ENCODE measurements around the gene CD22.

Gene CD22

DNA sequence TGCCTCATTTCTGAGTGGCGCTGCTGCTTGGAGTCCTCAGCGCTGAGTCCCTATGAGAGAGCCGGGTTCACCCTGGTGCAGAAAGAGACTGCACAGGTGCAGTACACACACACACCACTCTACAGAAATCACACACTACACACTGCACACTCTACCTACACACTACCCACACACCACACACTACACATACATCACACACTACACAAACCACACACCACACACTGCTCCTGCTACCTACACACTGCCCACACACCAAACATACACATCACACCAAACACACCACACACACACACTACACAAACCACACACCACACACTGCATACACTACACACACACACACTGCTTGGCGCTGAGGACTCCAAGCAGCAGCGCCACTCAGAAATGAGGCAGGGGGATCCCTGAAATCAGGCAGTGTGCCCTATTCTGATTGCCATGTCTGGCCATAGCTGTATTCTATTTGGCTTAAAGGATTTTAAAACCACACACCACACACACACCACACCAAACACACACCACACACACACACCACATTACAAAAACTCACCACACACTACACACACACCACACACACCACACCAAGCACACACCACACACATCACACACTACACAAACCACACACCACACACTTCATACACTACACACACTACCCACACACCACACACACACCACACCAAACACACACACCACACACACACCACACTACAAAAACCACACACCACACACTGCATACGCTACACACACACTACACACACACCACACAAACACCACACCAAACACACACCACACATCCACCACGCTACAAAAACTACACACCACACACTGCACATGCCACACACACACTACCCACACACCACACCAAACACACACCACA is 32.1 kb upstream of the CD22 start:
- no peak for DNase-seq

GRCh38 chr19:35297515-35297848 is 31.5 kb upstream of the CD22 start:
- no peak for DNase-seq

DNA sequence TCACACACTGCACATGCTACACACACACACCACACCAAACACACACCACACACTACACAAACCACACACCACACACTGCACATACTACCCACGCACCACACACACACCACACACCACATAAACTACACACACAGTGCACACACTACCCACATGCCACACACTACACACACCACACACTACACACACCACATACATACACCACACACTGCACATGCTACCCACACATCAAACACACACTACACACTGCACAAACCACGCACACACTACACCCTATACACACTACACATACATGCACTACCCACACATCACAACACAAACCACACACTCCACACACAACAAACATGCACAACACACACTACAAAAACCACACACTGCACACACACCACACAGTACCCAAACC is 31.1 kb upstream of the CD22 start:
- DNase-seq = no peak

GRCh38 chr19:35298561-35298972 is 30.4 kb upstream of the CD22 start:
- no peak for DNase-seq

GRCh38 chr19:35299523-35300338 is 29.3 kb upstream of the CD22 start:
- DNase-seq = no peak

- DNase-seq = no peak
Observed at GRCh38 chr19:35300339-35300649, 28.7 kb upstream of the CD22 start.

DNA sequence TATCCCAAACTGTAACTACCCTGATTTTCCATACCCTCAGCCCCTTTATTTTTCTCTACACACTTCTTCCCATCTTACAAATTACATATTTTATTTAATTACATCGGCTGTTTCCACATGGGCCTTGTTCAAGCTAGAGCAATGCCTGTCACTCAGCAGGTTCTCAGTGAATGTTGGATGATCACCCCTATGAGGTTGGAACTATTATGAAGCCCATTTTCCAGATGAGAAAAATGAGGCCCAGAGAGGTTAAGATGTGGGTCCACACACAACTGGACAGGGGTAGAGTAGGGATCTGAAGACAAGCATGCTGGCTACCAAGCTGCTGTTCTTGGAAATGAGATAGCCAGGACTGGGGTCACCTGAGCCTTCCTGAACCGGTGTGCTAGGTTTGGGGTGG is 27.0 kb upstream of the CD22 start:
- DNase-seq = no peak

DNA sequence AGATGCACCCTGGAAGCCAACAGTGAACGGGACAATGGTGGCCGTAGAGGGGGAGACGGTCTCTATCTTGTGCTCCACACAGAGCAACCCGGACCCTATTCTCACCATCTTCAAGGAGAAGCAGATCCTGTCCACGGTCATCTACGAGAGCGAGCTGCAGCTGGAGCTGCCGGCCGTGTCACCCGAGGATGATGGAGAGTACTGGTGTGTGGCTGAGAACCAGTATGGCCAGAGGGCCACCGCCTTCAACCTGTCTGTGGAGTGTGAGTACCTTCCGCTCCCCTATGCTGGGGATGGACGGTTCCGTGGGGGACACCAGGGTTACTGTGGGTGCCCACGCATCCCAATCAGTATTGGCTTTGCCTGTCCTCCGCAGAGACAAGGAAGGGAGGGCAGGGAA is 26.5 kb upstream of the CD22 start:
- DNase-seq = no peak

DNA sequence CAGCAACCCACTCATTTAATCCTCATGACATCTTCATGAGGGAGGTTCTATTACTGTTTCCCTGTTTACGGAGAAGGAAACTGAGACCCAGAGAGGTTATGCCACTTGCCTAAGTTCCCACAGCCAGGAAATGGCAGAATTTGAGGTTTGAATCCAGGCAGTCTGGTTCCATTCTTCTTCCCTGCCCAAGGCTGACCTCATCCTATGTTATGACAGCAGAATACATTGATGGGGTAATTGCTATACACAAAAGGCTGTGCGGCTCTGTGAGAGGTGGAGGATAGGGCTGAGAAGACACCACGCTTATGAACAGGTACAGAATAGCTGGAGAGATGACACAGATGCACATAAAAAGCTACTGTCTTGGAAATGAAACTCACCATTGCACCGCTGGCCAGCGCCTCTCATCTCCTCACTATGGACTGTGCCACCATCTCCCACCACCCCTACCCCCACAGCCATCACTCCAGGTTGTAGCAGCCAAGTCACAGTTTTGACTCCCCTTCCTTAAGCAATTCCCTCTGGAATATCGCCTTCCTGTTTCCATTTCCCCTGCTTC is 25.6 kb upstream of the CD22 start:
- no peak for DNase-seq

- DNase-seq = no peak
Observed at GRCh38 chr19:35304036-35304435, 25.0 kb upstream of the CD22 start.

GRCh38 chr19:35305181-35305580 is 23.8 kb upstream of the CD22 start:
- no peak for DNase-seq

DNA sequence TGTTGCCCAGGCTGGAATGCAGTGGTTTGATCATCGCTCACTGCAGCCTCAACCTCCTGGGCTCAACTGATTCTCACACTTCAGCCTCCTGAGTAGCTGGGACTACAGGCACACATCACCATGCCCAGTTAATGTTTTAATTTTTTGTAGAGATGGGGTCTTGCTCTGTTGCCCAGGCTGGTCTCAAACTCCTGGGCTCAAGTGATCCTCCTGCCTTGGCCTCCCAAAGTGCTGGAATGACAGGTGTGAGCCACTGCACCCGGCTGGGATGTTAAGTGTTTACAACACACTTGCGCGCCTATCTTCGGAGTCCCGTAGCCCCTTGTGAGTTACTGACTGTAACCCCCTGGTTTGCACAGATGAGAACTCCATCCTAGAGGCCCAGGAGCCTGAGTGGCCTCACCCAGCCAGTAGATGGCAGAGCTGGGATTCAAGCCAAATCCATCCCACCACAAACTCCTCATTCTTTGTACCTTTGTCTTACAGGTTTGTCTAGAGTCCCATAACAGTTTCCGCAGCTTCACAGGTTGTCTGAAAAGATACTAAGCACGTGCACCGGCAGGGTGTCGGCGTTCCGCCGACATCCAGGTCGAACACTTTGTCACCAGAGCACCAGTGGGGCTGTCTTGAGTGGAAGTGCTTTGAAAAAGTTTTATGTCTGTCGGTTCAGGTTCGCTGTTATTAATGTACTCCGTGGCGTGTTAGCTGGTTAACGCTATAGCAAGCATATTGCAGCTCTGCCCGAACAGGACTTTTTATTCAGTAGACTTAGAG is 22.3 kb upstream of the CD22 start:
- no peak for DNase-seq

DNA sequence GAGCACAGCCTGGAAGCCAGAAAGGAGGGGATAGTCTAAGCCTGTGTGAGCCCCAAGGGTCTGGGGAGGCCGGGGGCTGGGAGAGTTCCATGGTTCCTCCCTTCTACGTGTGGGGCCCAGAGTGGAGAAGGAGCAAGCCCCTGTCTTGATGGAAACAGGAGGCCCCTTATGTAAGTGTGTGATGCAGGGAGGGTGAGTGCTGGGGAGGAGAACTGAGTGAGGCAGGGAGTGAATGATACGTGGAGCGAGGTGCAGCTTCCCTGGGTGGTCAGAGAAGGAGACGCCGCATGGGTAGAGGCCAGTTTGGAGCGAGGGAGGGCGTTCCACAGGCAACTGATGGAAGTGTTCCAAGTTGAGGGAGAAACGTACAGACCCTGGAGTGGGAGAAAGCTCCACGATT is 21.1 kb upstream of the CD22 start:
- DNase-seq = no peak

GRCh38 chr19:35308910-35309309 is 20.1 kb upstream of the CD22 start:
- DNase-seq = no peak

GRCh38 chr19:35309481-35310279 is 19.3 kb upstream of the CD22 start:
- no peak for DNase-seq

GRCh38 chr19:35310331-35310730 is 18.7 kb upstream of the CD22 start:
- DNase-seq = no peak

DNA sequence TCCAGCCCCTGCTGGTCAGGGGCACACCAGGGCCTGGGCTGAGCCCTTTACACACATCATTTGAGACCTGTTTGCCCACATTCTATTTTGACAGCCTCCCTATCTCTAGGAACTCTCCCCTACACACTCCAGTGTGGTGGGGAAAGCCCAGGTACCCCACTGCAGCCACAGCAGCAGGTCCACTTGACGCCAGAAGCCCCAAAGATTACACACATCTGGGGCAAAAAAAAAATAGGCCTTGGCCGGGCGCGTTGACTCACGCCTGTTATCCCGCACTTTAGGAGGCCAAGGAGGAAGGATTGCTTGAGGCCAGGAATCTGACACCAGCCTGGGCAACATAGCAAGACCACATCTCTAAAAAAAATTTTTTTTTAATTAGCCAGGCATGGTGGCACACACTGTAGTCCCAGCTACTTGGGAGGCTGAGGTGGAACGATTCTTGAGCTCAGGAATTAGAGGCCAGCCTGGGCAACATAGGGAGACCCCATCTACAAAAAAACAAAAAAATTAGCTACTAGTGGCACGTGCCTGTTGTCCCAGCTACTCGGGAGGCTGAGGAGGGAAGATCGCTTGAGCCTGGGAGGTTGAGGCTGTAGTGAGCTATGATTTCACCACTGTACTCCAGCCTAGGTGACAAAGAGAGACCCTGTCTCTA is 18.0 kb upstream of the CD22 start:
- DNase-seq = no peak

DNA sequence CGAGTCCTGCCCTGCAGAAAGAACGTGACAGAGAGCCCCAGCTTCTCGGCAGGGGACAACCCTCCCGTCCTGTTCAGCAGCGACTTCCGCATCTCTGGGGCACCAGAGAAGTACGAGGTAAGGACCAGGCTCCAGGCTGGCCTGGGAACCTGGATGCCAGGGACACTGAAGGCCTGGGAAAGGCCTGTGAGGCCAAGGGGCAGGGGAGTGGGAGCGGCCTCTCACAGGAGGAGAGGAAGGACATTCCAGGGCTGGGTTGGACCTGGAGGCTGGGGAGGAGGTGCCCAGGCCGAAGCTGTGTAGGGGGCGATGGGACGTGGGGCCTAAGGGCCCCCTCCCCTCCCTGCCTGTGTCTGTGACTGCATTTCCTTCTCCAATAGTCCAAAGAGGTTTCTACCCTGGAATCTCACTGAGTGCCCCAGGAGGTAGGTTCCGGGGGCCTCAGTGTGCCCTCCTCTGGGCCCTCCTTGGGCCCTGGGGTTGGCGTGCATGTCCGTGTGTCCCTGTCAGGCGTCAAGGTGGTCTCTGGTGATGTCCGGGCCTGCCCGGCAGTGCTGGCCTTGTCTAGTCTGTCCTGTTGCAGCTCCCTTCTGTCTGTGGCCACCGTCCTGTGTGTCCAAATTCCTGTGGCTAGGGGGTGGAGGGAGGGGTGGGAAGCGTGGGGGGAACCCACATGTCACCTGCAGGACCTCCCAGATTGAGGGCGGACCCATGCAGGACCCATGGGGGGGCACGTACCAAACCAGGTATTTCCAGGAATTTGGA is 16.9 kb upstream of the CD22 start:
- no peak for DNase-seq

GRCh38 chr19:35313587-35313986 is 15.4 kb upstream of the CD22 start:
- DNase-seq = no peak

DNA sequence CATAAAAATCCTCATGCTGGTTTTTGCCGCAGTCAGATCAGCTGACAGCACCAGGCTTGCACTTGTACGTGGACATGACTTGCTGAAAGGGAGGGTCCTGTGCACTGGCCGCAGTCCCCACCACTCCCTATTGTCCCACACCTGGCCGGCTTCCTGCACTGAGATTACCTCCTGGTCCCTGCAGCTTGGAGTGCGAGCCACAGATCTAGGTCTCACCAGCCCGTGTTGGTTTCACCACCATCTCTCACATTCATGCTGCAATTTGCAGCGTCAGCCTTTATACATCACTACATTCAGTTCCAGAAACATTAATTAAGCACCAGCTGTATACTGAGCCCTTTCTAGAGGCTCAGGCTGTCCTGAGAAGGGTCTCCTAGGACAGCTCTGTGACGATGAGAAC is 15.0 kb upstream of the CD22 start:
- no peak for DNase-seq

DNA sequence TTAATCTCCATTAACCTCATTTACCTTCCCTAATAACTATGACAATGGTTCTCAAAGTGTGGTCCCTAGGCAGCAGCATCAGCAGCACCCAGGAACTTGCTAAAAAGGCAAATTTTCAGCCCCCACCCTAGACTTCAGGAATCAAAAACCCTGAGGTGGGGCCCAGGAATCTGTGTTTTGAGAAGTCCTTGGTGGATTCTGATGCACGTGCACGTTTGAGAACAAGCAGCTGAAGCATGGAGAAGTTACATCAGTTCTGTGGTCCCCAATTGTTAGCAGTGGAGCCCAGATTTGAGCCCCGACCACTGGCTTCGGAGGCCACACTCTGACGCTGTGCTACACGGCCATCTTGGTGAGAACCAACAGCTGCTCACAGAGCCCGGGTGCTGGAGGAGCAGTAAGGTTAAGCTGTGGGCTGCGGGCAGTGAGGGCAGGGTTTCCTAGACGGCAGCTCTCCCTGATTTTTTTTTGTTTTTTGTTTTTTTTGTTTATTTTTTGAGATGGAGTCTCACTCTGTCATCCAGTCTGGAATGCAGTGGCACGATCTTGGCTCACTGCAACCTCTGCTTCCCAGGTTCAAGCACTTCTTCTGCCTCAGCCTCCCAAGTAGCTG is 14.0 kb upstream of the CD22 start:
- DNase-seq = no peak
